Measurements from ENCODE around the gene ANXA5. TPM values are rescaled to one million over a fixed set of nuclear protein-coding genes. Genes with fewer than 3 reads are reported as not detected.

ANXA5 gene
- total RNA-seq, 6 donors from 2014 or later = 156 to 446 (median 301) TPM

- H3K4me3 ChIP-seq = no peak overlapping the region
- H3K9me3 ChIP-seq = no peaks in the 10 kb centered on the region
- WGBS, 2 donors = 79 to 89% methylated on average over 4 of the region's 4 CpGs
- H3K36me3 ChIP-seq = no peaks in the 10 kb centered on the region
- ATAC-seq (ENCODE audit: low FRiP score in 2 of 2) = no peak
- H3K4me1 ChIP-seq = peaks cover 0 to 9% (median 6%) of the 10 kb centered on the region in 4 donors
- no peak overlapping the region for H3K27ac ChIP-seq
- TF ChIP-seq CTCF (IDR thresholded peaks at IDR 0.05) = no peak
- TF ChIP-seq POLR2AphosphoS5 (IDR thresholded peaks at IDR 0.05) = no peak
- no peak for TF ChIP-seq EP300 (IDR thresholded peaks at IDR 0.05)
- no peak for TF ChIP-seq POLR2A (IDR thresholded peaks at IDR 0.05)
- no peaks in the 10 kb centered on the region for H3K27me3 ChIP-seq
- DNase-seq = no peak
These were observed 16.0 kb upstream of the ANXA5 start for GRCh38 chr4:121712783-121713182.

GRCh38 chr4:121712001-121712651, 15.3 kb upstream of the ANXA5 start:
- peaks cover 0 to 9% (median 6%) of the 10 kb centered on the region in 4 donors for H3K4me1 ChIP-seq
- H3K36me3 ChIP-seq = no peaks in the 10 kb centered on the region
- no peak for TF ChIP-seq EP300 (IDR thresholded peaks at IDR 0.05)
- no peak for TF ChIP-seq POLR2AphosphoS5 (IDR thresholded peaks at IDR 0.05)
- 65 to 70% methylated on average over 7 of the region's 7 CpGs for WGBS, 2 donors
- H3K27me3 ChIP-seq = no peaks in the 10 kb centered on the region
- H3K27ac ChIP-seq = peak overlapping the region in 3 of 4 donors; percentile 41 to 65 (median 54)
- H3K4me3 ChIP-seq = no peak overlapping the region
- H3K9me3 ChIP-seq = no peaks in the 10 kb centered on the region
- ATAC-seq (ENCODE audit: low FRiP score in 2 of 2) (peak in 1 of 2 donors; percentile 71), DNase-seq (no peak)

- Histone ChIP-seq H3K27ac (peak overlapping the region in 3 of 4 donors; percentile 41 to 65 (median 54)), H3K4me1 (peaks cover 0 to 9% (median 6%) of the 10 kb centered on the region in 4 donors), H3K4me3 (peak overlapping the region in 1 of 4 donors; percentile 13), H3K36me3 (no peaks in the 10 kb centered on the region), H3K27me3 (no peaks in the 10 kb centered on the region), H3K9me3 (no peaks in the 10 kb centered on the region)
- peak; percentile 91 to 98 for ATAC-seq (ENCODE audit: low FRiP score in 2 of 2)
- TF ChIP-seq POLR2A (IDR thresholded peaks at IDR 0.05) (no peak), POLR2AphosphoS5 (IDR thresholded peaks at IDR 0.05) (peak; percentile 58 to 74)
- DNase-seq = peak; percentile 73 to 89
- 12 to 25% methylated on average over 15 to 18 of the region's 18 CpGs for WGBS, 2 donors
These were observed 14.7 kb upstream of the ANXA5 start for GRCh38 chr4:121711263-121712000.

- TF ChIP-seq POLR2AphosphoS5 (IDR thresholded peaks at IDR 0.05) (no peak), EP300 (IDR thresholded peaks at IDR 0.05) (no peak), CTCF (IDR thresholded peaks at IDR 0.05) (no peak), POLR2A (IDR thresholded peaks at IDR 0.05) (no peak)
- ATAC-seq (ENCODE audit: low FRiP score in 2 of 2) (no peak), DNase-seq (no peak)
- Histone ChIP-seq H3K4me3 (no peak overlapping the region), H3K9me3 (no peaks in the 10 kb centered on the region), H3K4me1 (peaks cover 0 to 9% (median 6%) of the 10 kb centered on the region in 4 donors), H3K27ac (no peak overlapping the region), H3K36me3 (no peaks in the 10 kb centered on the region), H3K27me3 (no peaks in the 10 kb centered on the region)
- 89 to 95% methylated on average over 3 of the region's 3 CpGs for WGBS, 2 donors
These were observed 13.1 kb upstream of the ANXA5 start for GRCh38 chr4:121709766-121710405.

- H3K27ac ChIP-seq = no peak overlapping the region
- no peaks in the 10 kb centered on the region for H3K9me3 ChIP-seq
- H3K27me3 ChIP-seq = no peaks in the 10 kb centered on the region
- TF ChIP-seq POLR2AphosphoS5 (IDR thresholded peaks at IDR 0.05) (no peak), POLR2A (IDR thresholded peaks at IDR 0.05) (no peak), CTCF (IDR thresholded peaks at IDR 0.05) (no peak), EP300 (IDR thresholded peaks at IDR 0.05) (no peak)
- H3K36me3 ChIP-seq = no peaks in the 10 kb centered on the region
- DNase-seq = no peak
- H3K4me1 ChIP-seq = peaks cover 0 to 9% (median 6%) of the 10 kb centered on the region in 4 donors
- no peak for ATAC-seq (ENCODE audit: low FRiP score in 2 of 2)
- H3K4me3 ChIP-seq = no peak overlapping the region
These were observed 10.6 kb upstream of the ANXA5 start for GRCh38 chr4:121707344-121707743.
